Measurements from ENCODE around the gene EXOC5. TPM values are rescaled to one million over a fixed set of nuclear protein-coding genes. Genes with fewer than 3 reads are reported as not detected.

EXOC5 gene
- total RNA-seq: 72.2 and 104 TPM in 2 replicates

GRCh38 chr14:57268161-57269069 lies at the start of gene EXOC5, which contains the start of gene AP5M1:
Gene EXOC5 (minus strand): TSS chr14:57268905. CDS start chr14:57268648, 257 bp downstream.
Gene AP5M1 (plus strand): TSS chr14:57268971. CDS start chr14:57269315, 344 bp downstream.

Other genes starting within 250 kb of the EXOC5 start
- gene AP5M1, start 66 bp upstream of the EXOC5 start, total RNA-seq: 21.3 and 25.1 TPM in 2 replicates
- 16.6 and 23.8 TPM in 2 replicates for gene NAA30, start 121.7 kb upstream of the EXOC5 start, total RNA-seq
- gene CCDC198, start 225.0 kb upstream of the EXOC5 start, total RNA-seq: under 0.01 TPM in 1 of 2 replicates, not detected in the other